Right renal pelvis (tissue), 4 donors: ENCODE data around the gene TMEM233. TPM values are rescaled to one million over a fixed set of nuclear protein-coding genes. Genes with fewer than 3 reads are reported as not detected.

Experiments used
- DNase-seq, 4 donors: peaks; one replicate each; pipeline ENCODE4 v3.0.0-alpha.2; 2013; ENCODE audit warnings: low read depth in 4 of 4, low spot score in 3 of 4, missing footprints in 1 of 4
- polyA plus RNA-seq, 4 donors: library from polyadenylated mRNA; unstranded; fragments of 120-200 nt; gene quantifications; one replicate each; pipeline ENCODE4 v1.2.1, GENCODE V29; 2013; ENCODE audit not compliant: insufficient read length in 4 of 4

Gene TMEM233
- polyA plus RNA-seq = 1 to 10 TPM; 1.2 to 1.7 (median 1.4) TPM

DNA sequence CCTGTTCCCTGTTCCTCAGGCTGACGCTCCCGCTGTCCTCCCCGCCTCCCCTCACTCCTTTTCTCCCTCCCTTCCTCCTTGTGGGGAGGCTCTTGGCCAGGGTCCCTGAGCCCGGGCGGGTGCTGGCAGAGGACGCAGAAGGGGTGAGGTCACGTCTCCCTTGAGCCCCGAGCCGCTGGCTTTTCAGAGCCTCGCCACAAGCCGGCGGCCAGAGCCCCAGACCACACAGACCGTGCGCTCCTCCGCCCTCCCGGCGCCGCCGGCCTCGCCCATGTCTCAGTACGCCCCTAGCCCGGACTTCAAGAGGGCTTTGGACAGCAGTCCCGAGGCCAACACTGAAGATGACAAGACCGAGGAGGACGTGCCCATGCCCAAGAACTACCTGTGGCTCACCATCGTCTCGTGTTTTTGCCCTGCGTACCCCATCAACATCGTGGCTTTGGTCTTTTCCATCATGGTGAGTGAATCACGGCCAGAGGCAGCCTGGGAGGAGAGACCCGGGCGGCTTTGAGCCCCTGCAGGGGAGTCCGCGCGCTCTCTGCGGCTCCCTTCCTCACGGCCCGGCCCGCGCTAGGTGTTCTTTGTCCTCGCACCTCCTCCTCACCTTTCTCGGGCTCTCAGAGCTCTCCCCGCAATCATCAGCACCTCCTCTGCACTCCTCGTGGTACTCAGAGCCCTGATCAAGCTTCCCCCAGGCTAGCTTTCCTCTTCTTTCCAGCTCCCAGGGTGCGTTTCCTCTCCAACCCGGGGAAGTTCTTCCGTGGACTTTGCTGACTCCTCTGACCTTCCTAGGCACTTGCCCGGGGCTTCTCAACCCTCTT is at the start of gene TMEM233:
Gene TMEM233 (plus strand): TSS at position 197 of the 821 bp plus-strand sequence. CDS start 75 bp downstream, at position 272.
- DNase-seq = no peak

DNA sequence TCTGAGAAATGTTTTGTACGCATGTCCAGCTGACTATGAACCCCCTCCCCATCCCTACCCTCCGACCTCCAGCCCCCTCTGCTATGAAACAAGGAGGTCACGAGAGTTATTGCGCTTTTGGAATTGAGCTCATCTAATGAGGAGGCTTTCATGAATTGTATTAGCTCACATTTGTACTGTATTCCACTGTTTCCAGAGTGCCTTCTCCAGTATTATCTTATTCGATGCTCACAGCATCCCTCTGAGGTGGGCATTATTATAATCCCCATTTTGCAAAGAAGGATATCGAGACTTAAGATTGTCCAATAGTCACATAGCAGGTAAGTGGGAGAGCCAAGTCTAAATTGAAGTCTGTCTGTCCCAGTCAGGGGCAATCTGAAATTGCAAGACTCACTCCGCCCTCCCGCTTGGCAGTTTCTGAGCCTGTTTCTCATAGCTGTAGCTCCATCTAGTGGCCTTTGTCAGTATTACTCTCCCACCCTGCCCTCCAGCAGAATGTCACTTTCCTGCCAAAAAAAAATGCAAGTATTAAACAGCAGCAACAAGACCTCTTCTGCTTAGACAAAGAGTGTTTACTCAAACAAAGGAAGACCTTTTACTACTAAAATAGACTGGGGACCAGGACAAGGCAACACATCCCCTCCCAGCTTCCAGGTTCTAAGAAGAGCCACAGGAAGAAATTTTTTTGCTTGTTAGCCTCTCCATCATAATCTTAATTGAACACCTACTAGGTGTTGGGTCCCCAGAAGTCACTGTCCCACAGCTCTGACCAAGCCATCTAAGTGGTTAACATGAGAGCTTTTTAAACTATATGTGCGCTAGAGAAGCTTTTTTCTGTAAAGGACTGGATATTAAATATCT is 48.6 kb upstream of the TMEM233 start:
- DNase-seq = peak; percentile 38 to 63 (median 50)

DNA sequence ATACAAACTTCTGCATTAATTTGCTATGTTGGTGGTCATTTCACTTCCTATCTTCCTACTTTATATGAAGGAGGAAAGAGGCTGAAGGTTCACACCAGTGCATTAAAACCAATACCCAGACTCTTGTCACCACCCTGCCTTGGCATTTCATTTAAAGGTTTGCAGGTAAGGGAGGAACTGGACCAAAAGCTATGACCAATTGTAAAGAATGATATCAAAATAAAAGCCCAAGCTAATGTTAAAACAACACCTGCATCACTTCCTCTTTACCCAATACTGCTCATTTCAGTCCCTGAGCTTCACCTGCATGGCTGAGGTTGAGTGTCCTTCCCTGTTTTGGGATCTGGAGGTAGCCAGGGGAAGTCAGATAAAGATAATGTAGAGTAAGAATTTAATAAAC is 47.2 kb upstream of the TMEM233 start:
- DNase-seq = no peak

DNA sequence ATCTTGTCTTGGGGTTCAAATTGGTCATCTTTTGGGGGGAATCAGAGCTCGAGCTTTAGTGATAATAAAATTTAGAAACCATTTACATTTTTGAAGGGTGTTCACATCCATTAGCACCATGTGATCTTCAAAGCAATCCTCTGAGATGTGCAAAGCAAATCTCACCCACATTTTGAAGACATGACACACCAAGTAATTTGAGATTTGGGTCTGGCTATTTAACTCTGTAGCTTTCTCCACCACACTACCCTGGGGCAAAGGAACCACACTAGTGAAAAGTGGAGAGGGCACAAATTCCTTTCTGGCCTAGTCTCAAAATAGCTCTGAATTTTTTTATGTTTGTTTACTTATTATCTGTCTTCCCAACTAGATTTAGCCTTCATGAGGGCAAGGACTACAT is 46.6 kb upstream of the TMEM233 start:
- DNase-seq = no peak

DNA sequence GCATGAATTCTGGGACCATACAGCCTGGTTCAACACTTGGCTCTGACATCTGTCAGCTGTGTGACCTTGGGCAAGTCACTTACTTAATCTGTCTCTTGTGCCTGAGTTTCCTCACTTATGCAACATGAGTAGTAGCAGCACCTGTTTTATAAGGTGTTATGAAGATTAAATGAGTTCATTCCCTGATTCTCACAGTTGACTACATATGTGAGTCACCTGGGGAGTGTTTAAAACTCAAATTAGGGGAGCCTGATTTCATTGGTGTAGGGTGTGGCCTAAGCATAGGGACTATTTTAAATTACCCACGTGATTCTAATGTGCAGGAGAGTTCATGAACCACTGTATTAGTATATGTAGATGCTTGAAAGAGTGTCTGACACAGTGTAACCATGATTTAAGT is 36.7 kb upstream of the TMEM233 start:
- DNase-seq = no peak

DNA sequence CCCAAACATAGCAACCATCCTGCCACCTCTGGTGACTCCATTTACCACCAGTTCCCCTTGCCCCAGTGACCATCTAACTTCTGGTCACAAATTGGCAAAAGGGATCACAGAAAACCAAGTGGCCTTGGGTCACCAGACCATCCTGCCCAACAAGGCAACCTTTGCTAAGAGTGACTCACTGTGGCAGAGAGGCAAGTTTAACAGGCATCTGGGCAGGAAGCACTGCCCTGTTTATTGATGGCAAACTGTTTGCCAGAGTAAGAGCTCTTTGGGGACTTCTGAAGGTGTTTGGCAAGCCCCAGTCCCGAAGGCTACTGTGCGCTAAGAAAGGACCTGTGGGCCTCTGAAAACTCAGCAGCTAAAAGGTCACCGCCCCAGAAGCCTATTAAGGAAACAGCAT is 28.2 kb upstream of the TMEM233 start:
- no peak for DNase-seq

DNA sequence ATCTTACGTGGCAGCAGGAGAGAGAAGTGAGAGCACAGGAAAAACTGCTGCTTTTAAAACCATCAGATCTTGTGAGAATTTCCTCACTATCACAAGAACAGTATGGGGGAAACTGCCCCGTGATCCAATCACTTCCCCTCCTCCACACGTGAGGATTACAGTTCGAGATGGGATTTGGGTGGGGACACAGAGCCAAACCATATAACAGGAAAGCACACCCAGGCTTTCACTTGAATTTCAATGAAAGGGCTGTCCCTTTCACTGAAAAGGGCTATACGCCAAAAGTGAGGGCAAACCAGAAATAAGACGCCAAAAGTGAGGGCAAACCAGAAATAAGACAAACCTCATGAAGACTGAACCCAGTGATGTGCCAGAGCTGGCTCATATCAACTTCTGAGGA is 22.8 kb upstream of the TMEM233 start:
- no peak for DNase-seq

DNA sequence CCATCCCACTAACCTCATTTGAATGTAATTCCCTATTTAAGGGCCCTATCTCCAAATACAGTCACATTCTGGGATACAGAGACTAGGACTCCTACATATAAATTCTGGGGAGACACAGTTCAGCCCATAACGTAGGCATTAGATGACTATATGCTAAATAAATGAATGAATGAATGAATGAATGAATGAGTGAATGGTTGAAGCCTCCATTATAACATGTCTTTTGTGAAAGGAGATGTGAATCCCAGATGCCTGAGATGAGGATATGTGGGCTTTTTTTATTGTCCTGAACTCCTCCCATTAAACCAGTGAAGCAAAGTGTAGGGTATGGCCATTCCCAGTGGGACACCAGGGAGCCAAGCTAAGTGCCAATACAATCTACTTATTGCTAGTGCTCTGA is 20.5 kb upstream of the TMEM233 start:
- DNase-seq = no peak

DNA sequence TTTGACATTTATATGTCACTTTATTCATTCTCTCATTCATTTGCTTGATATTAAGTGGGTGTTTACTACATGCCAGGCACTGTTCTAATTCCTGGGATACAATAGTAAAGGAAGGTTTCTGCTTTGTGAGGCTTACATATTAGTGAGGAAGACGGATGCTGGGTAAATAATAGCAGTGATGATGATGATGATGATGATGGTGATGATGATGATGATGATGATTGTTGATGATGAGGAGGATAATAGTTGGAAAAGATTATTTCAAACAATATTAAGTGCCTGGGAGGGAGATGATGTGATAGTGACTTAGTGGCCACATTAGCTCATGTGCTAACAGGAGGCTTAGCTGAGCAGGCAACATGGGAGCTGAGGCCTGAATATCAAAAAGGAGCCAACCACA is 19.3 kb upstream of the TMEM233 start:
- no peak for DNase-seq

DNA sequence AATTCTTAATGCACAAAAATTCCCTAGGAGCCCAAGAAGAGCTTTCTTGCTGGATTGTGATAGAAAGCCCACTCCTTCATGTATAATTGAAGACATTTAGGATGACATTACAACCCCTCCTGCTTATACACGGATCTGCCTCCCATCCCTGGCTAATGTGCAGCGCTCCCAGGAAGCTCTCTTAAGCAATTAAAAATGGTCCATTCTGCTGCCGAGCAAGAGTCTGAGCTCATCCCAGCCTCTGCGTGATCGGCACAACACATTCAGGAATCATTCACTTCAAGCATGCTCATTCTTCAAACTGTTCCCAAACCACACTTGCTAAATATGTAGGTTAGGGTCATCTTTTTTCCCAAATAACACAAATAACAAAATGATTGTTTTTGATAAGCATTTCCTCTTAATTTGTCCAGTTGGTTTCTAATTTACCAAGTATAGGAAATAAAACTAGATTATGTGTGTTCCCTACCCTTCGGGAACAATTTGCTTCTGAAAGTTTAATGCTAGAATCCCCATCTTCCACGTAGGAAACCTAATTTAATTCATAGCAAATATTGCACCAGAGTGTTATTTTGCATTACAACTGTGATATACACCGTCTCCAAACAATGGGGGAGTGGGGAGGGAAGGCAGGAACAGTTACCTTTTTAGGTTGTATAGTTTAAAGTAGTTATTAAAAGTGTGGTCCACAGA is 17.3 kb upstream of the TMEM233 start:
- DNase-seq = no peak

DNA sequence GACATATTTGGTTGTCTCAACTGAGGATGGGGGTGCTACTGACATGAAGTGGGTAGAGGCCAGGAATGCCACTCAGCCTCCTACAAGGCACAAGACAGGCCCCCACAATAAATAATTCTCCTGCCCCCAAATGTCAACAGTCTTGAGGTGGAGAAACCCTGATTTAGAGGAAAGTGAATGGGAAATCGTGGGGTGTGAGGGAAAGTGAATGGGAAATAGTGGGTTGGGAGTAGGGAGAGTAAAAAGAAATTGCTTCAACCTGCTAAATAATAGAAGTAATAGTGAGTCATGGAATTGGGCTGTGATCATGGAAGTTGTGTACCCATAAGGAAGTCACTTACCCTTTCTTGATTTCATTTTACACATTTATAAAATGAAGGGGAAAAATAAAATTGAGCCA is 16.7 kb upstream of the TMEM233 start:
- no peak for DNase-seq

DNA sequence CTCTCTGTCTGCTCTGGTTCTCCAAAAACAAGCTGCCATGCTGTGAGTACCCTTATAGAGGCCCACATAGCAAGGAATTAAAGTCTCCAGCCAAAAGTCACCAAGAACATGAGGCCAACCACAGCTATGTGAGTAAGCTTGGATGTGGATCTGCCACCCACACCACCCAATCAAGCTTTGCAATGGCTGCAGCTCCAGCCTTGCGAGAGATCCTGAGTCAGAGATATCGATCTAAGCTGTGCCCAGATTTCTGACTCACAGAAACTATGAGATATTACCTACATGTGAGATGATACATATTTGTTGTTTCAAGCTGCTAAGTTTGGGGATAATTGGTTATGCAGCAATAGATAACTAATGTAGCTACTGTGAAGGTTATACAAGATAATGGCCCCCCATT is 15.5 kb upstream of the TMEM233 start:
- DNase-seq = no peak

DNA sequence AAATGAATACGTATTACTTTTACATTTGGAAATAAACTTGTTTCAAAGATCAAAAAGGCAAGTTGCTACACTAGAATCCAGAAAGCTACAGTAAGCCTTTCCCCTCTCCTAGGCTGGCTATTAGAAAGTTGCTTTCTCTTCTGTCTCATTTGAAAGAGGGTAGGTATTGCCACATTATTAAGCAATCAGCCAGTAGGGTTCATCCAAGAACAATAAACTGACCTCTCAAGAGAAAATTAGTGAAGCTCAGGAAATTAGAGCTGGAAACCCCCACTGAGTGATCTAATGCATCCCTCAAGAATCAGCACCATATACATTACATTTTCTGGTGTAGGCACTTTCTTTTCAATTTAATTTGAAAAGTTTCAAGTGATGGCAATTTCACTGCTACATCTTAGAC is 4.5 kb upstream of the TMEM233 start:
- no peak for DNase-seq

DNA sequence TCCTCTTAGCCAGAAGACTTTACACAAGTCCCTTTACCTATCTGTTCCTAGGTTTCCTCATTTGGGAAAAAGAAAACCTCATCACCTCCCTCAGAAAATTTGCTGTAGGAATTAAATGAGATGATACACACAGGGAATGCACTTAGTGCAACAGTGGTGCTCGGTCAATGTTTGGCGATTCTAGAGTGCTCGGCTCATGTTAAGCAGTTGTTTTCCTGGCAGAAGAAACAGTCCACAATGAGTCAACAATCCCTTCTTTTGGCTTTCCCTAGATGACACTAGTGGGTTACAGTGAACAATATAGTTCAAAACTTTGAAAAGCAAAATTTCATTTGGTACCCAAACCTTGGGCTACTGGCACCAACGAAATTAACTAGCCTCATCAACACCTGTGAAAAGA is 3.9 kb upstream of the TMEM233 start:
- DNase-seq = no peak

DNA sequence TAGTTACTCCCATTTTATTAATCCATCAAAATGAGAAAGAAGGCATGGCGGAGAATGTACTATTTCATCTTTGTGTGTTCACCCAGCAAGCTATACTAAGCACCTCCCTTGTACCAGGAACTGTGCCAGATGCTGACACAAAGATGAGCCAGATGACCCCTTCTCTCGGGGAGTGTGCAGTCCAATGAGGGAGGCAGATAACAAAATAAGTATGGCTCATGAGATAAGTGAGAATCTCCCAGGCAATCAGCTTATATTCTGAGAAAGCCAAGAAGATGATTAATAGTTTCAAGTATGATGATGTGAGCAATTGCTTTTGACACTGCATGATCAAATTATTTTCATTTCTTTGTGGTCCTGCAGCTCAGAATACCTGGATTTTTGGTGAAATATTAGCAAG is 1.3 kb upstream of the TMEM233 start:
- DNase-seq = no peak

DNA sequence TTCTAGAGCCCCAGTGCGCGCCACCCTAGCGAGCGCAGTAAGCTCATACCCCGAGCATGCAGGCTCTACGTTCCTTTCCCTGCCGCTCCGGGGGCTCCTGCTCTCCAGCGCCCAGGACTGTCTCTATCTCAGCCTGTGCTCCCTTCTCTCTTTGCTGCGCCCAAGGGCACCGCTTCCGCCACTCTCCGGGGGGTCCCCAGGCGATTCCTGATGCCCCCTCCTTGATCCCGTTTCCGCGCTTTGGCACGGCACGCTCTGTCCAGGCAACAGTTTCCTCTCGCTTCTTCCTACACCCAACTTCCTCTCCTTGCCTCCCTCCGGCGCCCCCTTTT is 791 bp downstream of the TMEM233 start:
- no peak for DNase-seq

DNA sequence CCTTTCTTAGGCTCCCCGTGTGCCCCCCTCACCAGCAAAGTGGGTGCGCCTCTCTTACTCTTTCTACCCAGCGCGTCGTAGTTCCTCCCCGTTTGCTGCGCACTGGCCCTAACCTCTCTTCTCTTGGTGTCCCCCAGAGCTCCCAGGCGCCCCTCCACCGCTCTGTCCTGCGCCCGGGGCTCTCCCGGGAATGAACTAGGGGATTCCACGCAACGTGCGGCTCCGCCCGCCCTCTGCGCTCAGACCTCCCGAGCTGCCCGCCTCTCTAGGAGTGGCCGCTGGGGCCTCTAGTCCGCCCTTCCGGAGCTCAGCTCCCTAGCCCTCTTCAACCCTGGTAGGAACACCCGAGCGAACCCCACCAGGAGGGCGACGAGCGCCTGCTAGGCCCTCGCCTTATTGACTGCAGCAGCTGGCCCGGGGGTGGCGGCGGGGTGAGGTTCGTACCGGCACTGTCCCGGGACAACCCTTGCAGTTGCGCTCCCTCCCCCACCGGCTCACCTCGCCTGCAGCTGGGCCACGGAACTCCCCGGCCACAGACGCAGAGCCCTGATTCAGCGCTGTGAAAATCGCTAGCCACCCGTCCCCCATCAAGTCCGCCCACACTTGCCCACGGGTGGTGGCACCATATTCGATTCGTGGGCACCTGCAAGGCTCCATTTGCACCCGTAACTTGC is 1.3 kb downstream of the TMEM233 start:
- no peak for DNase-seq

DNA sequence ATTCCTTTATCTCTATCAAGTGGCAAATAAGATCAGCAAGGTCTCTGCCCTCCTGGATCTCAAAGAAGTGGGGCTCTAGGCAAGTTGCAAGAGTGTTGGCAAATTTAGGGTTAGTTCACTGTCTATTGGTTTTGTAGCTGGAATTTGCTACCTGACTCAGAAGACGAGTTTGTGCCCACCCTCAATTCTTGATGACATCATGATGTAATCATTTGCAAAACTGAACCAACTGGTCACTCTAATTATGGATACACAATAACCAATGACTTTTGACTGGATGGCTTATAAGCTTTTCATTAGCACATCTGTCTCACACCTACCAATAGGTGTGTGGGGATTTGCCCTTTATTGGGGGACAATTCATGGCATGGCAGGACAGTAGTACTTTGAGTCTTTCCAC is 4.6 kb downstream of the TMEM233 start:
- no peak for DNase-seq

DNA sequence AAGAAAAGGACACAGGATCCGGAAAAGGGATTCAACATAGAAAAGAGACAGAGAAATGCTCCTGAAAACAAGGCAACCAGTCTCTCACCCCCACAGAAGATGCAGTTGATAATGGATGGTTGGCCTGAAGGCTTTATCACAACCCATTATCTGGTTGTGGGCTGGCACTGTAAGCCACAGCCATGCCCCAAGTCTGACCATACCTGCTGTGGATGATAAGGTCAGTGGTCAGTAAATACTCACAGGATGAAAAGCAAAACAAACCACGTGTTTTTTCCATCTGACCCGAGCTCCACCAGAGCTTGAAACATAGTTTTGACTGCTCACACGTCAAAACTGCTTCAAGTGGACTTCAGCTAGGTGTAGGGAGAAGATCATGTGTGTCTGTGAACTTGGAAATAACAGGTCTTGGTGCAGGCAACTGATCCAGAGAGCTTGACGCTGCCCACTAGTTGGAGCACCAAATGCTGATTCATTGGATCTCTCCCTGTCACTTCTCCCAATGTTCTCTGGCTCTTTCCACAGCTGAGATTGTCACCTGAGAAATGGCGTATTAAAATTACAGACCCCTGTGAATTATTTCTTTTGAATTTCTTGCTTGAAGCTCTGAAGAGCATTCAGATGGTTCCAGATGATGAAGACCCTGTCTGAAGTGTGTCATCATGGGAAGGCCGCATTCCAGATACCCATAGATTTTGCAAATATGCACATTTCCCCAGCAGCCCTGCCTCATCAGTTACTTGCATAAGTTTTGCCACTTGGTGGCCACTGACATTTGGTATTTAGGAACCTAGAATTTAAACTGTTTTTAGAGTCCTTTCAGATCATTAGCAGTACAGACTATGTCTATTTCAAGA is 8.5 kb downstream of the TMEM233 start:
- no peak for DNase-seq

DNA sequence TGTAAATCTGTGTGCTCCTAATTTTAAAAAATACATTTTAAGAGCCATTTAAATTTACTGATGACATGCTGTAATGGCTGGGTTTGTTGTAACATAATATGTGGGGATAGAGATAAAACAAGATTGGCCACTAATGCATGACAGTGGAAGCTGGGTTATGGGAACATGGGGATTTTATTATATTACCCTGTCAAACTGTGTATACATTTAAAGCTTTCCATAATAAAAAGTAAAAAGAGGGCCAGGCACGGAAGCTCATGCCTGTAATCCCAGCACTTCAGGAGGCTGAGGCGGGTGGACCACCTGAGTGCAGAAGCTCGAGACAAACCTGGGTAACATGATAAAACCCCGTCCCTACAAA is 9.1 kb downstream of the TMEM233 start:
- DNase-seq = no peak
